Measurements from ENCODE around the gene CPNE1.

- TF ChIP-seq CTCF (IDR thresholded peaks at IDR 0.05) (no peak), POLR2A (IDR thresholded peaks at IDR 0.05) (no peak)
These were observed 43.7 kb downstream of the CPNE1 start for GRCh38 chr20:35620818-35621559.
